Measurements from ENCODE around the gene ARR3.

Gene ARR3

DNA sequence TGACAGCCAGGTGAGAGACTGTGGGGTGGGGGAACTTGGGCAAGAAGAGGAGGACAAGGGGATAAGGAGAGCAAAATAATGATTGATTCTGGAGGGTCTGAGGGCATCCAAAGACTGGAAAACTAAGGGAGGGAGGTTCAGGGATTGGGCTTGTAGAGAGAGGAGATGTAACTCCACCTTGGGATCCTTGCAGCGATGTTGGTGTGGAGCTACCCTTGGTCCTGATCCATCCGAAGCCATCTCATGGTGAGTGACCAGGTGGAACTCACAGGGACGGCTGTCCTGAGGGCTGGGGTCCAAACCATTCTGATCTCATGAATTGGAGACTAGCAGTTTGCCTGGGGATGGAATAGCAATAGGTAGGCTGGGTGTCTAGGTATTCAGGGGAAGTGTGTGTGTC, 12.4 kb downstream of the ARR3 start:
- no peak for TF ChIP-seq ZFX (IDR thresholded peaks at IDR 0.05; ENCODE audit: borderline replicate concordance)
- TF ChIP-seq, protein P1, sequence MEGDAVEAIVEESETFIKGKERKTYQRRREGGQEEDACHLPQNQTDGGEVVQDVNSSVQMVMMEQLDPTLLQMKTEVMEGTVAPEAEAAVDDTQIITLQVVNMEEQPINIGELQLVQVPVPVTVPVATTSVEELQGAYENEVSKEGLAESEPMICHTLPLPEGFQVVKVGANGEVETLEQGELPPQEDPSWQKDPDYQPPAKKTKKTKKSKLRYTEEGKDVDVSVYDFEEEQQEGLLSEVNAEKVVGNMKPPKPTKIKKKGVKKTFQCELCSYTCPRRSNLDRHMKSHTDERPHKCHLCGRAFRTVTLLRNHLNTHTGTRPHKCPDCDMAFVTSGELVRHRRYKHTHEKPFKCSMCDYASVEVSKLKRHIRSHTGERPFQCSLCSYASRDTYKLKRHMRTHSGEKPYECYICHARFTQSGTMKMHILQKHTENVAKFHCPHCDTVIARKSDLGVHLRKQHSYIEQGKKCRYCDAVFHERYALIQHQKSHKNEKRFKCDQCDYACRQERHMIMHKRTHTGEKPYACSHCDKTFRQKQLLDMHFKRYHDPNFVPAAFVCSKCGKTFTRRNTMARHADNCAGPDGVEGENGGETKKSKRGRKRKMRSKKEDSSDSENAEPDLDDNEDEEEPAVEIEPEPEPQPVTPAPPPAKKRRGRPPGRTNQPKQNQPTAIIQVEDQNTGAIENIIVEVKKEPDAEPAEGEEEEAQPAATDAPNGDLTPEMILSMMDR (IDR thresholded peaks at IDR 0.05), result no peak
- H3K27ac ChIP-seq, result no peak overlapping the region

GRCh38 chrX:70281951-70282350, 13.8 kb downstream of the ARR3 start, which contains the start of gene RAB41:
TSS of gene RAB41 (plus strand) at chrX:70282172. CDS start at chrX:70282218, 46 bp downstream.
- TF ChIP-seq, protein P1 (IDR thresholded peaks at IDR 0.05), result no peak
- TF ChIP-seq ZFX (IDR thresholded peaks at IDR 0.05; ENCODE audit: borderline replicate concordance), result no peak
- H3K27ac ChIP-seq, result no peak within 1 kb of the TSS

DNA sequence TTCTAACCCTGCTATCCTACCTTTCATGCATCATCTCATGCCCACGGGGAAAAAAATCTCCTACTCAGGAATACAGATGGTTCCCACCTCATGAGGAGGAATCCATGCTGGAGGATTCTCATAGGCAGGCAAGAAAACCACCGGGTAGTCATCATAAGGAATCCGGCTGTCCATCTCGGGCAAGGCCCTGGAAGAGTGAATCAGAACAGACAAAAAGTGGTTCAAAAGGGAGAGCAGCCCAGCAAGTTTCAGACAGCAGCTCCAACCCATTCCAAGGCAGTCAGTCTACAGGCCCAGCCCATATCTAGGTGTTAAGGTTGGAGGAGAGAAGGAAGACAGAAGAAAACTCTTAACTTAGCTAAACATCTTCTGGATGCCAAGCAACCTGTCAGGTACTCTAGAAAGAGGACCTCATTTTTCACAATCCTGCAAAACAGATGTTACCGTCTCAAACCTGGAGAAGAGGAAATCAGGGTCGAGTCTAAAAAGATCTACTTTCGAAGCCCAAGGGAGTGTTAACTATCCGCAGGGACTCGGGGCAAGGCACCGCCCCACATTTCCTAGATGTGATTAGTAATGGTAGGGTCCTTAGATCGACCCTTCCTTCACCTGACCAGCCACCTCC, 21.1 kb downstream of the ARR3 start:
- peak overlapping the region; percentile 76 for H3K27ac ChIP-seq
- TF ChIP-seq, protein P1 (IDR thresholded peaks at IDR 0.05), result no peak
- TF ChIP-seq ZFX (IDR thresholded peaks at IDR 0.05; ENCODE audit: borderline replicate concordance), result no peak

DNA sequence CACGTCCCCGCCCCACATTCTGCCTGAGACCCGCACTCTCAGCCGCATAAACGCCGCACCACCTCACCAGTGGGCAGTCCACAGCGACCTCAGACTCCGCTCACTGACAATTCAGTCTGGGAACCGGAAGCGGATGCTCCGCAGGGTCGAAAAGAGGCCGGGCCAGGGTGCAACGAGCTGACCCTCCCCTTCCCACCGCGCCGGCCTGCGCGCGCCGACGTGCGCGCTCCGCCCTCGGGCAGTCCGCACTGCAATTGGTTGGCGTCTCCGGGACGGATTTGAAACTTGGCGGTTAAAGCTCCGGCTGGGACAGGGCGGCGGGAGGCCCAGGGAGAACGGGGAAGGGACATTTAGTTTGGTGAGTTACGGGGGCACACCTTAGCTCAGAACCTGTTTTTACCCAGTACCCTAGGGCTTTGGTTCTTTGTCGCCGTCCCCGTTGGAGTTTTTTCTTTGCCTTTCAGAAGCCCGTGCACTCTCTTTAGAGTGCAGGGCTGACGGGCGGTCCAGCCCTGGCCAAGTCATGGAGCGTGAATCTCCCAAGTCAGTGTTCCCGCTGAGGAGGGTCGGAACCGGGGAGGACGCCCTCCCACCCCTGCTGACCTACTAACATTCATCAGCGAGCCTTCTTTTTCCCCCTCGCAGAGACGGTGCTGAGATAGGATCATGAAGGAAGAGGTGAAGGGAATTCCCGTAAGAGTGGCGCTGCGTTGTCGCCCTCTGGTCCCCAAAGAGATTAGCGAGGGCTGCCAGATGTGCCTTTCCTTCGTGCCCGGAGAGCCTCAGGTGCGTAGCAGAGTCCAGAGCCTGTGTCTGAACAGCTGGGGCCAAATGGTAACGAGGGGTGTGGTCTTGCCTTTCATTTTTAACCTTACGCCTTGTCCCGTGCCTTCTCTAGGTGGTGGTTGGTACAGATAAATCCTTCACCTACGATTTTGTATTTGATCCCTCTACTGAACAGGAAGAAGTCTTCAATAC, 21.9 kb downstream of the ARR3 start, which contains the start of the genes KIF4A and PDZD11:
Gene KIF4A (plus strand): TSS at position 312 of the 978 bp plus-strand sequence. CDS start 355 bp downstream, at position 667.
Gene PDZD11 (minus strand): TSS at position 135 of the 978 bp plus-strand sequence. CDS start 586 bp downstream, outside the sequence.
- TF ChIP-seq ZFX (IDR thresholded peaks at IDR 0.05; ENCODE audit: borderline replicate concordance), result no peak
- TF ChIP-seq, protein P1 (IDR thresholded peaks at IDR 0.05), result no peak
- peak within 1 kb of the TSS; percentile 76 for H3K27ac ChIP-seq

DNA sequence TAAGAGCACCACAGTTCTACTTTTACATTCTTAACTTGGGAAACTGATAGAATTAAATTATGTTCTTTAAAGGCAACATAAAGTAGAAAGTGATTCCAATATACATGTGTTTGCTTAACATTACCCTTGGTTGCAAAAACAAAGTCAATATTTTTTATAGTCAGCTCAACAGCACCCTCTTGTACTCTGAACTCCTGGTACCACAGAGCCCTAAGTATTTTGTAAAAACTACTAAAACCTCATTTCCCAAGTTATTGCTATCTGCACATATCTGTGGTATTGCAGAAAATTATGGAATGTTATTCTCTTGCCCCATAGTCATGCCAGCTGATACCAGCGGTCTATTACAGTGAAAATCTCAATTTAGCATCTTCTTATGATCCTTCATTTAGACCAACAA, 24.7 kb downstream of the ARR3 start:
- H3K27ac ChIP-seq, result no peak overlapping the region
- TF ChIP-seq, protein P1 (IDR thresholded peaks at IDR 0.05), result no peak
- TF ChIP-seq ZFX (IDR thresholded peaks at IDR 0.05; ENCODE audit: borderline replicate concordance), result no peak

GRCh38 chrX:70293621-70294020, 25.5 kb downstream of the ARR3 start:
- H3K27ac ChIP-seq, result no peak overlapping the region
- TF ChIP-seq, protein P1 (IDR thresholded peaks at IDR 0.05), result no peak
- TF ChIP-seq ZFX (IDR thresholded peaks at IDR 0.05; ENCODE audit: borderline replicate concordance), result no peak

Measured in 22Rv1 (cell line).